ENCODE data around the gene CBX2. TPM values are rescaled to one million over a fixed set of nuclear protein-coding genes. Genes with fewer than 3 reads are reported as not detected.

The CBX2 gene
- total RNA-seq, 1 experiment from 2014 or later: 28.3 TPM

DNA sequence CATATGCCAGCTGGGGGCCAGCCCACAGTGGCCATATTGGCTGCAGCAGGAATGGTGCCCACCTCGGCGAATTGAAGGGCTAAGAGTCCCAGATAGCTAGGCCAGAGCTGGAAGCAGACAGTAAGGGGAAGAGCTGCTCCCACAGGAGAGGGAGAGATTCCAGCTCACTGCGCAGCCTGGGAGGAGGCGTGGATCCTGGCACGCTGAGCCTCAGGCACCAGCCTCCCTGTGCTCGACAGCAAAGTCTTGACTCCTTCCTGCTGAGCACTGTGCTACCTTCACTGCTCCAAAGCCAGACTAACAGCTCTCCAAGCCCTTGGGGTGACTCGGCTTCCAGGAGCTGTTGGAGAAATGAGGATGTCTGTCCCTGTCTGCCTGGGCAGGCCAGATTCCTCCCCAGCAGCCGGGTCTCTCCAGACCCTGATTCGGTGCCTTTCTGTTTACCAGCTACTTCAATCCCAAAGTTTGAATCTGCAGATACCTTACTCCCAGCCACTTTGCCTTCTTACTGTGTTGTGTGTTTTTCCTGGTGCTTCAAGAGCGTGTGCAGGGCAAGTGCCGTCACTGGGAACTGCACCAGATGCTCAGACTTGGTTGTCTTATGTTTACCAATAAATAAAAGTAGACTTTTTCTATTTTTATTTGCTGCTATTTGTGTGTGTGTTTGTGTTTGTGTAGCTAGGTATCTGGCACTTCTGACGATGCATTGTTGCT lies 9.1 kb downstream of the CBX2 start:
- Histone ChIP-seq H4K20me1 (ENCODE audit: insufficient read depth) (no peaks in the 10 kb centered on the region), H3K9ac (ENCODE audit: low read length) (no peak overlapping the region), H3K9me3 (ENCODE audit: control insufficient read depth in 1 of 2, insufficient read depth in 1 of 2, low read depth in 1 of 2, low read length in 2 of 2) (no peaks in the 10 kb centered on the region), H2AFZ (ENCODE audit: low read depth, low read length, poor library complexity, severe bottlenecking) (no peak overlapping the region), H3K27me3 (ENCODE audit: insufficient read depth, low read length) (no peaks in the 10 kb centered on the region), H3K9me2 (ENCODE audit: insufficient read depth) (no peaks in the 10 kb centered on the region), H3K36me3 (ENCODE audit: control insufficient read depth in 1 of 2, insufficient read depth in 2 of 2, low read length in 2 of 2) (peaks cover 11 to 13% of the 10 kb centered on the region in 2 experiments; a peak in 3 of 4 replicates), H3K4me2 (ENCODE audit: low read length) (no peak overlapping the region), H3K4me1 (ENCODE audit: control insufficient read depth in 1 of 2, insufficient read depth in 2 of 2, low read length in 2 of 2) (peaks cover 6 to 19% of the 10 kb centered on the region in 2 experiments), H3K4me3 (replicated peaks in 1 of 2; ENCODE audit: low read depth in 1 of 2, low read length in 2 of 2) (no peak overlapping the region), H3K79me2 (ENCODE audit: insufficient read depth, low read length) (no peaks in the 10 kb centered on the region), H3K27ac (ENCODE audit: low read depth, low read length) (no peak overlapping the region)
- RAD21 ChIA-PET (ENCODE audit: low non-redundant PET in 1 of 2, low total read pairs in 2 of 2, uncharacterized antibody in 2 of 2, unreplicated experiment in 2 of 2): interaction anchor here in 1 of 2 experiments (0.5 kb wide), 1 partner anchor 52 kb away, joined by 3 read pairs; the partner anchor contains the start of gene CBX4
- intact Hi-C loops (cut with micrococcal nuclease): loop anchor here (5.0 kb wide), 1 partner anchor 185 kb away; no protein-coding TSS in a partner anchor
- ATAC-seq (peak; percentile 3; the same call in 1 of the 2 replicates), DNase-seq (ENCODE audit: low read depth, low spot score) (no peak)
- TF ChIP-seq EZH2phosphoT487 (IDR thresholded peaks at IDR 0.05; ENCODE audit: borderline replicate concordance) (no peak), RAD21 (IDR thresholded peaks at IDR 0.05; ENCODE audit: low read depth) (no peak), CBX3 (IDR thresholded peaks at IDR 0.05; ENCODE audit: low read depth) (no peak), SIN3A (IDR thresholded peaks at IDR 0.05; ENCODE audit: low read depth) (no peak), POLR2AphosphoS5 (IDR thresholded peaks at IDR 0.05; ENCODE audit: low read depth, low read length) (no peak), ZFX (IDR thresholded peaks at IDR 0.05) (no peak), SP1 (IDR thresholded peaks at IDR 0.05; ENCODE audit: low read depth) (no peak), YY1 (IDR thresholded peaks at IDR 0.05; ENCODE audit: extremely low read depth, insufficient replicate concordance, low read depth, low read length) (no peak), TCF7L2 (IDR thresholded peaks at IDR 0.05; ENCODE audit: borderline replicate concordance, extremely low read depth, insufficient read depth, insufficient read length) (no peak), ZNF274 (IDR thresholded peaks at IDR 0.05; ENCODE audit: low read depth, low read length) (no peak), EZH2 (IDR thresholded peaks at IDR 0.05) (no peak), EGR1 (IDR thresholded peaks at IDR 0.05; ENCODE audit: low read depth) (no peak), FOSL1 (IDR thresholded peaks at IDR 0.05; ENCODE audit: low read depth) (no peak)
- TF ChIP-seq, protein P1, sequence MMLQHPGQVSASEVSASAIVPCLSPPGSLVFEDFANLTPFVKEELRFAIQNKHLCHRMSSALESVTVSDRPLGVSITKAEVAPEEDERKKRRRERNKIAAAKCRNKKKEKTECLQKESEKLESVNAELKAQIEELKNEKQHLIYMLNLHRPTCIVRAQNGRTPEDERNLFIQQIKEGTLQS (IDR thresholded peaks at IDR 0.05): no peak
- TF ChIP-seq, protein P2, sequence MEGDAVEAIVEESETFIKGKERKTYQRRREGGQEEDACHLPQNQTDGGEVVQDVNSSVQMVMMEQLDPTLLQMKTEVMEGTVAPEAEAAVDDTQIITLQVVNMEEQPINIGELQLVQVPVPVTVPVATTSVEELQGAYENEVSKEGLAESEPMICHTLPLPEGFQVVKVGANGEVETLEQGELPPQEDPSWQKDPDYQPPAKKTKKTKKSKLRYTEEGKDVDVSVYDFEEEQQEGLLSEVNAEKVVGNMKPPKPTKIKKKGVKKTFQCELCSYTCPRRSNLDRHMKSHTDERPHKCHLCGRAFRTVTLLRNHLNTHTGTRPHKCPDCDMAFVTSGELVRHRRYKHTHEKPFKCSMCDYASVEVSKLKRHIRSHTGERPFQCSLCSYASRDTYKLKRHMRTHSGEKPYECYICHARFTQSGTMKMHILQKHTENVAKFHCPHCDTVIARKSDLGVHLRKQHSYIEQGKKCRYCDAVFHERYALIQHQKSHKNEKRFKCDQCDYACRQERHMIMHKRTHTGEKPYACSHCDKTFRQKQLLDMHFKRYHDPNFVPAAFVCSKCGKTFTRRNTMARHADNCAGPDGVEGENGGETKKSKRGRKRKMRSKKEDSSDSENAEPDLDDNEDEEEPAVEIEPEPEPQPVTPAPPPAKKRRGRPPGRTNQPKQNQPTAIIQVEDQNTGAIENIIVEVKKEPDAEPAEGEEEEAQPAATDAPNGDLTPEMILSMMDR (IDR thresholded peaks at IDR 0.05 in 2 of 3, conservative IDR thresholded peaks at IDR 0.05 in 1 of 3; ENCODE audit: borderline replicate concordance in 1 of 3, insufficient read depth in 1 of 3, low read depth in 2 of 3, low read length in 2 of 3): no peak
- TF ChIP-seq, protein P3, sequence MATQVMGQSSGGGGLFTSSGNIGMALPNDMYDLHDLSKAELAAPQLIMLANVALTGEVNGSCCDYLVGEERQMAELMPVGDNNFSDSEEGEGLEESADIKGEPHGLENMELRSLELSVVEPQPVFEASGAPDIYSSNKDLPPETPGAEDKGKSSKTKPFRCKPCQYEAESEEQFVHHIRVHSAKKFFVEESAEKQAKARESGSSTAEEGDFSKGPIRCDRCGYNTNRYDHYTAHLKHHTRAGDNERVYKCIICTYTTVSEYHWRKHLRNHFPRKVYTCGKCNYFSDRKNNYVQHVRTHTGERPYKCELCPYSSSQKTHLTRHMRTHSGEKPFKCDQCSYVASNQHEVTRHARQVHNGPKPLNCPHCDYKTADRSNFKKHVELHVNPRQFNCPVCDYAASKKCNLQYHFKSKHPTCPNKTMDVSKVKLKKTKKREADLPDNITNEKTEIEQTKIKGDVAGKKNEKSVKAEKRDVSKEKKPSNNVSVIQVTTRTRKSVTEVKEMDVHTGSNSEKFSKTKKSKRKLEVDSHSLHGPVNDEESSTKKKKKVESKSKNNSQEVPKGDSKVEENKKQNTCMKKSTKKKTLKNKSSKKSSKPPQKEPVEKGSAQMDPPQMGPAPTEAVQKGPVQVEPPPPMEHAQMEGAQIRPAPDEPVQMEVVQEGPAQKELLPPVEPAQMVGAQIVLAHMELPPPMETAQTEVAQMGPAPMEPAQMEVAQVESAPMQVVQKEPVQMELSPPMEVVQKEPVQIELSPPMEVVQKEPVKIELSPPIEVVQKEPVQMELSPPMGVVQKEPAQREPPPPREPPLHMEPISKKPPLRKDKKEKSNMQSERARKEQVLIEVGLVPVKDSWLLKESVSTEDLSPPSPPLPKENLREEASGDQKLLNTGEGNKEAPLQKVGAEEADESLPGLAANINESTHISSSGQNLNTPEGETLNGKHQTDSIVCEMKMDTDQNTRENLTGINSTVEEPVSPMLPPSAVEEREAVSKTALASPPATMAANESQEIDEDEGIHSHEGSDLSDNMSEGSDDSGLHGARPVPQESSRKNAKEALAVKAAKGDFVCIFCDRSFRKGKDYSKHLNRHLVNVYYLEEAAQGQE (IDR thresholded peaks at IDR 0.05; ENCODE audit: low read depth): no peak
- no TSS peak for BruUV-seq (replicated peaks)
- POLR2A ChIA-PET: interaction anchor here (1.4 kb wide), 1 partner anchor 10 kb away, joined by 5 read pairs; the partner anchor contains the start of gene CBX8
- CTCF ChIA-PET: interaction anchor here (0.5 to 1.2 kb wide), 2 partner anchors 10 to 52 kb away, joined by 3 to 5 read pairs; partner anchors contain the start of genes CBX4 and CBX8
